Cardiac septum (tissue), 1 donor: ENCODE results near the gene PDC. TPM values are rescaled to one million over a fixed set of nuclear protein-coding genes. Genes with fewer than 3 reads are reported as not detected.
"Not testable (repeated sequence)": the region's sequence is repeated elsewhere in the genome, so short reads cannot be mapped to it uniquely, and the experiment has no call there.

Experiments
- DNase-seq: peaks from one replicate; pipeline ENCODE4 v3.0.0-alpha.2; 2020; ENCODE audit warnings: low spot score
- intact Hi-C: fragments of 100-400 bp; cut with DNase I; formaldehyde crosslinking; loops from one replicate; pipeline ENCODE4 v1.14.0; 2022
- total RNA-seq: library from RNA; stranded (reverse); fragmentation: NEBNext Ultra II Directional; extraction: Animal tissue kit (Norgen Biotek cat#: 25700); gene quantifications from one replicate; pipeline ENCODE4 v1.2.1, GENCODE V29; 2021
- donor health status: DM: no; HTN: no; CAD: no.

Gene PDC
- total RNA-seq, 1 donor from 2014 or later = not detected

DNA sequence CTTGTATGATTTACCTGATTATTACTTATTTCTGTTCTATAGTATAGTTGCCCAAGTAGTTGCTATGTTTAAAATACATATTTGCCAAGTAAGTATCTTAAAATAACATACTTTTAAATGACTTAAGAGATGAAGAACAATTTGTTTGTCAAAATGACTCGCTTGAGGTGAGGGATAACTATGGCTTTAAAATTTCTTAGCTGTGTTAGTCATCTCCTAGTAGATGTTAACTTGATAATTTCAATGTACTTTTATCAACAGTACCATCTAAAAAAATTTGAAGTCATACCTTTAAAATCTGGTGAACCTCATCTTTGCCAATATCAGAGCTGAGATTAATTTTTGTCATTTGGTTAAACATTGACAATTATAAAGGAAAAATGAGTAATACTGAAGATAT, 47.6 kb downstream of the PDC start:
- intact Hi-C loops = no loop called here
- no peak for DNase-seq

DNA sequence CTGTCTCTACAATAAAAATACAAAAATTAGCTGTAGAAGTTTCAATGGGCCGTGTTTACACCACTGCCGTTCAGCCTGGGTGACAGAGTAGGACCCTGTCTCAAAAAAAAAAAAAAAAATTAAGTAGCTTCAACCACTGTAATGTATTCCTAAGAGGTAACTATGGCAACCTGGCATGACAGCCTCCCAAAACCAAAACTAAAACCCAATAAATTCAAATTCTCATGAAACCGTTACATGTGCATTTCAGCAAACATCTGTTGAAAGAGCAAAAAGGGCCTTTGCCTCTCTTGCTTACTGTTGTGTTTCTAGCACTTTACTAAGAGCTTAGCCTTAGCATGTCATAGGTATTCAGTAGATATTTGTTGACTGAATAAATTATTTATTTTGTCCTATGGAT, 51.8 kb downstream of the PDC start:
- DNase-seq = no peak
- intact Hi-C loops = no loop called here

- intact Hi-C loops = loop anchor here (5.0 kb wide), 1 partner anchor 583 kb away; no protein-coding TSS in a partner anchor
Measured at GRCh38 chr1:186404454-186405051, 56.4 kb downstream of the PDC start.

GRCh38 chr1:186403632-186404031, 57.3 kb downstream of the PDC start:
- intact Hi-C loops = loop anchor here (5.0 kb wide), 1 partner anchor 584 kb away; no protein-coding TSS in a partner anchor
- DNase-seq = no peak

More at GRCh38 chr1:186404454-186405051, 56.4 kb downstream of the PDC start:
- DNase-seq = no peak

- intact Hi-C loops = loop anchor here (5.0 kb wide), 1 partner anchor 586 kb away; no protein-coding TSS in a partner anchor
- not testable (repeated sequence) for DNase-seq
Measured at GRCh38 chr1:186401446-186401845, 59.5 kb downstream of the PDC start.

Other genes starting within 250 kb of the PDC start
- gene PRG4, start 164.8 kb downstream of the PDC start, total RNA-seq = 0.86 TPM
- gene TPR, start 85.9 kb downstream of the PDC start, total RNA-seq = 82.6 TPM
- gene ODR4, start 85.3 kb downstream of the PDC start, total RNA-seq = 12.9 TPM
- 0.81 TPM for gene PTGS2, start 219.3 kb upstream of the PDC start, total RNA-seq